Activated T-cell treated with anti-CD3 and anti-CD28 coated beads for 4 hours (primary cell): ENCODE data around the gene EEF1A2.
"Not testable (repeated sequence)": the region's sequence is repeated elsewhere in the genome, so short reads cannot be mapped to it uniquely, and the experiment has no call there.

ENCODE experiments used
- DNase-seq: peaks from one replicate; pipeline ENCODE4 v3.0.0-alpha.2; 2020

Gene EEF1A2

GRCh38 chr20:63484236-63484635 lies 14.6 kb downstream of the EEF1A2 start:
- no peak for DNase-seq

- no peak for DNase-seq
These were observed 15.0 kb downstream of the EEF1A2 start for GRCh38 chr20:63483834-63484233.

GRCh38 chr20:63482021-63482587 lies 16.8 kb downstream of the EEF1A2 start:
- DNase-seq = no peak

GRCh38 chr20:63481503-63481902 lies 17.4 kb downstream of the EEF1A2 start:
- no peak for DNase-seq

GRCh38 chr20:63479695-63480419 lies 19.0 kb downstream of the EEF1A2 start:
- not testable (repeated sequence) for DNase-seq

GRCh38 chr20:63478346-63479302 lies 20.3 kb downstream of the EEF1A2 start:
- no peak for DNase-seq

- no peak for DNase-seq
These were observed 20.9 kb downstream of the EEF1A2 start for GRCh38 chr20:63477944-63478343.

- DNase-seq = no peak
These were observed 21.7 kb downstream of the EEF1A2 start for GRCh38 chr20:63477061-63477616.

GRCh38 chr20:63475209-63475608 lies 23.7 kb downstream of the EEF1A2 start:
- DNase-seq = no peak

GRCh38 chr20:63473555-63474449 lies 25.1 kb downstream of the EEF1A2 start:
- DNase-seq = no peak

- no peak for DNase-seq
These were observed 26.0 kb downstream of the EEF1A2 start for GRCh38 chr20:63472862-63473390.

- DNase-seq = no peak
These were observed 26.7 kb downstream of the EEF1A2 start, which contains the start of gene KCNQ2 for GRCh38 chr20:63471981-63472831. Gene KCNQ2, minus strand, starts transcription at chr20:63472655. Its CDS starts 192 bp downstream, at chr20:63472463.

GRCh38 chr20:63471717-63471980 lies 27.2 kb downstream of the EEF1A2 start:
- no peak for DNase-seq

- no peak for DNase-seq
These were observed 27.7 kb downstream of the EEF1A2 start for GRCh38 chr20:63471002-63471716.

GRCh38 chr20:63470410-63470809 lies 28.5 kb downstream of the EEF1A2 start:
- DNase-seq = no peak

- DNase-seq = no peak
These were observed 29.2 kb downstream of the EEF1A2 start for GRCh38 chr20:63469713-63470101.

GRCh38 chr20:63469019-63469712 lies 29.7 kb downstream of the EEF1A2 start:
- no peak for DNase-seq

- DNase-seq = no peak
These were observed 30.5 kb downstream of the EEF1A2 start for GRCh38 chr20:63468421-63468820.

GRCh38 chr20:63467294-63468083 lies 31.4 kb downstream of the EEF1A2 start:
- no peak for DNase-seq
